HEK293 (cell line): Measurements from ENCODE around the gene CRYBB2.
"Not testable (repeated sequence)": the region's sequence is repeated elsewhere in the genome, so short reads cannot be mapped to it uniquely, and the experiment has no call there.

ENCODE experiments used
- CTCF ChIA-PET: fragments of 350-600 bp; formaldehyde crosslinking; extraction: SDS; loops from one replicate; lab custom pipeline; 2021; ENCODE audit warnings: antibody characterized with exemption; lab: Yijun Ruan, JAX
- POLR2A ChIA-PET: fragments of 300-600 bp; formaldehyde crosslinking; extraction: SDS; loops from one replicate; lab custom pipeline; 2020; ENCODE audit warnings: antibody characterized with exemption, inconsistent platforms; lab: Yijun Ruan, JAX
- H3K27ac ChIP-seq: fragments of 200-500 bp; sonication (Bioruptor generic); 2 replicates; pipeline ENCODE4 v1.5.1; 2014; ENCODE audit warnings: low read depth, low read length, control low read depth, inconsistent platforms; ENCODE audit errors: extremely low read depth
- H3K36me3 ChIP-seq, 2 experiments: fragments of 200-500 bp in 1 of 2; sonication (Bioruptor generic) in 1 of 2; 1 replicate in 1 of 2; 2 replicates in 1 of 2; pipeline ENCODE4 v1.5.1; 2014 to 2017; ENCODE audit warnings: inconsistent platforms in 2 of 2, low read length in 2 of 2; ENCODE audit not compliant: control insufficient read depth in 2 of 2, insufficient read depth in 1 of 2
- H3K4me1 ChIP-seq: fragments of 200-500 bp; sonication (Bioruptor generic); 2 replicates; pipeline ENCODE4 v1.5.1; 2014; ENCODE audit warnings: mild to moderate bottlenecking, low read length, inconsistent platforms; ENCODE audit not compliant: control insufficient read depth, insufficient read depth
- H3K4me3 ChIP-seq: 2 replicates; pipeline ENCODE4 v1.5.1; 2011; ENCODE audit warnings: low read depth, mild to moderate bottlenecking, control low read depth, low read length, moderate library complexity
- H3K9me3 ChIP-seq: fragments of 200-500 bp; sonication (Bioruptor generic); 2 replicates; pipeline ENCODE4 v1.5.1; 2014; ENCODE audit warnings: low read depth, low read length, inconsistent platforms; ENCODE audit not compliant: control insufficient read depth, insufficient read depth
- BCL6B ChIP-seq: fragments of 450-650 bp; formaldehyde crosslinking; IDR thresholded peaks from 2 replicates; pipeline ENCODE4 v1.5.1; 2017; ENCODE audit warnings: missing biosample characterization, missing genetic modification characterization
- HIC1 ChIP-seq: fragments of 450-650 bp; formaldehyde crosslinking; IDR thresholded peaks from 2 replicates; pipeline ENCODE4 v1.5.1; 2016; ENCODE audit warnings: missing biosample characterization, missing genetic modification characterization
- PRDM1 ChIP-seq: fragments of 450-650 bp; formaldehyde crosslinking; IDR thresholded peaks from 2 replicates; pipeline ENCODE4; 2016; ENCODE audit warnings: missing biosample characterization, missing genetic modification characterization
- SP7 ChIP-seq: fragments of 450-650 bp; formaldehyde crosslinking; IDR thresholded peaks from 2 replicates; pipeline ENCODE4 v1.5.1; 2016; ENCODE audit warnings: missing biosample characterization, missing genetic modification characterization
- ZBTB17 ChIP-seq: fragments of 450-650 bp; formaldehyde crosslinking; IDR thresholded peaks from 2 replicates; pipeline ENCODE4 v1.5.1; 2016; ENCODE audit warnings: missing biosample characterization, missing genetic modification characterization
- ZNF175 ChIP-seq: fragments of 450-650 bp; formaldehyde crosslinking; IDR thresholded peaks from 2 replicates; pipeline ENCODE4 v1.5.1; 2016; ENCODE audit warnings: missing biosample characterization, missing genetic modification characterization
- ZNF324 ChIP-seq: fragments of 450-650 bp; formaldehyde crosslinking; IDR thresholded peaks from 2 replicates; pipeline ENCODE4 v1.5.1; 2016; ENCODE audit warnings: missing biosample characterization, missing genetic modification characterization
- ZNF362 ChIP-seq: fragments of 450-650 bp; formaldehyde crosslinking; IDR thresholded peaks from 2 replicates; pipeline ENCODE4 v1.5.1; 2016; ENCODE audit warnings: missing biosample characterization, missing genetic modification characterization
- ZNF366 ChIP-seq: fragments of 450-650 bp; formaldehyde crosslinking; conservative IDR thresholded peaks from 2 replicates; pipeline ENCODE4 v1.5.1; 2016; ENCODE audit warnings: missing biosample characterization, missing genetic modification characterization
- ZNF549 ChIP-seq: fragments of 450-650 bp; IDR thresholded peaks from 2 replicates; pipeline ENCODE4 v1.5.1; 2018; ENCODE audit warnings: missing biosample characterization, missing genetic modification characterization, mild to moderate bottlenecking, inconsistent platforms, moderate library complexity
- ZNF623 ChIP-seq: fragments of 450-650 bp; formaldehyde crosslinking; IDR thresholded peaks from 2 replicates; pipeline ENCODE4 v1.5.1; 2016; ENCODE audit warnings: missing biosample characterization, missing genetic modification characterization
- TF ChIP-seq, protein P1 (sequence below): fragments of 450-650 bp; formaldehyde crosslinking; IDR thresholded peaks from 2 replicates; pipeline ENCODE4 v1.5.1; 2016; ENCODE audit warnings: missing biosample characterization, missing genetic modification characterization
- TF ChIP-seq, protein P2 (sequence below): fragments of 450-650 bp; IDR thresholded peaks from 2 replicates; pipeline ENCODE4 v1.5.1; 2018; ENCODE audit warnings: missing biosample characterization, mild to moderate bottlenecking, missing genetic modification characterization

The CRYBB2 gene

DNA sequence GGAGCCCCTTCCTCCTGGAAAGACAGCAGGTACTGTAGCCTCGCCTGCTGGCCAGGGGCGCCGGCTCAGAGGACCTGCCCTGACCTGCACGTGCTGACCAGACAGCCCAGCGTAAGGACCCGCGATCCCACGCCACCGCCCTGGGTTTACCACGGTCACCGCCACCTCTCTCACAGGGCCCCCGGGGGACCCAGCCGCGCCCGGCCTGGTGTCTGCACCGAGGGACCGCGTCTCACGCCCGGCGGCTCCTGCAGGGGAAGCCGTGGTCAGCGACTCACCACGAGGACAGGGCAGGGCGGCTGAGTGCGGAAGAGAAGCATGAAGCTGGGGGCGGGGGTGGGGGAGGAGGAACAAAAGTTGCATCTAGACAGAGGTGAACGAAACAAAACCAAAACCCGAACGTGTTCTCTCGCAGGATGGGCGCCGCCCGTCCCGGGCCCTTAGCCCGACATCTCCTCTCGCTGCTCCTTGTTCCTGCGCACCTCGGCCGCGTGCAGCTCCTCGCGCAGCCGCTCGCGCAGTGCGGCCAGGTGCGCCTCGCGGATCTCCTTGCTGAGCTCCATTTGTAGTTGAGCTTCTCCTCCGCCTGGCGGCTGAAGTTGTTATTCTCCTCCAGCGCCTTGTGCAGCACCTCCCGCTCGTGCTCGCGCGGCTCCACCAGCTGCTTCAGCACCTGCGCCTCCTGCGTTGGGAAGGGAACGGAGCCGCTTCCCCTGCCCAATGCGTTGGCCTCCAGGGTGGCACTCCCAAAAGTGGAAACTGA, 40.4 kb upstream of the CRYBB2 start:
- CTCF ChIA-PET = interaction anchor here (2.8 kb wide), 1 partner anchor 68 kb away, joined by 8 read pairs; no protein-coding TSS in a partner anchor
- H3K9me3 ChIP-seq, H3K4me3 ChIP-seq, H3K4me1 ChIP-seq, POLR2A ChIA-PET, H3K27ac ChIP-seq: not testable (repeated sequence)
- H3K36me3 ChIP-seq = peaks cover 0 to 56% of the 10 kb centered on the region in 2 experiments; a peak in 2 of 3 replicates

GRCh38 chr22:25182131-25183110, 37.0 kb upstream of the CRYBB2 start:
- POLR2A ChIA-PET = interaction anchor here (0.6 kb wide), 1 partner anchor 749 kb away, joined by 9 read pairs; no protein-coding TSS in a partner anchor
- CTCF ChIA-PET = interaction anchor here (2.1 kb wide), 1 partner anchor 20 kb away, joined by 13 read pairs; no protein-coding TSS in a partner anchor

GRCh38 chr22:25183949-25184619, 35.4 kb upstream of the CRYBB2 start:
- ChIA-PET POLR2A (interaction anchor here (0.6 kb wide), 1 partner anchor 223 kb away, joined by 3 read pairs; no protein-coding TSS in a partner anchor), CTCF (interaction anchor here (0.9 to 4.7 kb wide), 3 partner anchors 18 to 52 kb away, joined by 4 to 36 read pairs (median 13); no protein-coding TSS in a partner anchor)
- no peaks in the 10 kb centered on the region for H3K9me3 ChIP-seq
- H3K4me3 ChIP-seq = no peak overlapping the region
- no peaks in the 10 kb centered on the region for H3K4me1 ChIP-seq
- H3K27ac ChIP-seq = no peak overlapping the region
- H3K36me3 ChIP-seq = peaks cover 0 to 44% of the 10 kb centered on the region in 2 experiments; a peak in 2 of 3 replicates
- no peak for TF ChIP-seq ZNF362
- TF ChIP-seq BCL6B = no peak
- TF ChIP-seq ZNF549 (tag by site-specific recombination) = no peak
- TF ChIP-seq, protein P1, sequence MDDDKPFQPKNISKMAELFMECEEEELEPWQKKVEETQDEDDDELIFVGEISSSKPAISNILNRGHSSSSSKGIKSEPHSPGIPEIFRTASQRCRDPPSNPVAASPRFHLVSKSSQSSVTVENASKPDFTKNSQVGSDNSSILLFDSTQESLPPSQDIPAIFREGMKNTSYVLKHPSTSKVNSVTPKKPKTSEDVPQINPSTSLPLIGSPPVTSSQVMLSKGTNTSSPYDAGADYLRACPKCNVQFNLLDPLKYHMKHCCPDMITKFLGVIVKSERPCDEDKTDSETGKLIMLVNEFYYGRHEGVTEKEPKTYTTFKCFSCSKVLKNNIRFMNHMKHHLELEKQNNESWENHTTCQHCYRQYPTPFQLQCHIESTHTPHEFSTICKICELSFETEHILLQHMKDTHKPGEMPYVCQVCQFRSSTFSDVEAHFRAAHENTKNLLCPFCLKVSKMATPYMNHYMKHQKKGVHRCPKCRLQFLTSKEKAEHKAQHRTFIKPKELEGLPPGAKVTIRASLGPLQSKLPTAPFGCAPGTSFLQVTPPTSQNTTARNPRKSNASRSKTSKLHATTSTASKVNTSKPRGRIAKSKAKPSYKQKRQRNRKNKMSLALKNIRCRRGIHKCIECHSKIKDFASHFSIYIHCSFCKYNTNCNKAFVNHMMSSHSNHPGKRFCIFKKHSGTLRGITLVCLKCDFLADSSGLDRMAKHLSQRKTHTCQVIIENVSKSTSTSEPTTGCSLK (tag by site-specific recombination) = no peak
- TF ChIP-seq ZNF324 (tag by site-specific recombination) = no peak
- TF ChIP-seq HIC1 (tag by site-specific recombination) = no peak
- no peak for TF ChIP-seq SP7 (tag by site-specific recombination)
- TF ChIP-seq ZBTB17 (tag by site-specific recombination) = no peak
- TF ChIP-seq, protein P2, sequence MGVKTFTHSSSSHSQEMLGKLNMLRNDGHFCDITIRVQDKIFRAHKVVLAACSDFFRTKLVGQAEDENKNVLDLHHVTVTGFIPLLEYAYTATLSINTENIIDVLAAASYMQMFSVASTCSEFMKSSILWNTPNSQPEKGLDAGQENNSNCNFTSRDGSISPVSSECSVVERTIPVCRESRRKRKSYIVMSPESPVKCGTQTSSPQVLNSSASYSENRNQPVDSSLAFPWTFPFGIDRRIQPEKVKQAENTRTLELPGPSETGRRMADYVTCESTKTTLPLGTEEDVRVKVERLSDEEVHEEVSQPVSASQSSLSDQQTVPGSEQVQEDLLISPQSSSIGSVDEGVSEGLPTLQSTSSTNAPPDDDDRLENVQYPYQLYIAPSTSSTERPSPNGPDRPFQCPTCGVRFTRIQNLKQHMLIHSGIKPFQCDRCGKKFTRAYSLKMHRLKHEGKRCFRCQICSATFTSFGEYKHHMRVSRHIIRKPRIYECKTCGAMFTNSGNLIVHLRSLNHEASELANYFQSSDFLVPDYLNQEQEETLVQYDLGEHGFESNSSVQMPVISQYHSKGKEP (tag by site-specific recombination) = no peak
- no peak for TF ChIP-seq ZNF623 (tag by site-specific recombination)

More at GRCh38 chr22:25182131-25183110, 37.0 kb upstream of the CRYBB2 start:
- Histone ChIP-seq H3K4me3 (no peak overlapping the region), H3K36me3 (peaks cover 0 to 50% of the 10 kb centered on the region in 2 experiments; a peak in 2 of 3 replicates), H3K27ac (no peak overlapping the region), H3K4me1 (no peaks in the 10 kb centered on the region), H3K9me3 (no peaks in the 10 kb centered on the region)
- TF ChIP-seq ZNF366 (tag by site-specific recombination) = peak; percentile 94
- peak; percentile 88 for TF ChIP-seq PRDM1 (tag by site-specific recombination)
- no peak for TF ChIP-seq ZNF175 (tag by site-specific recombination)
